Endothelial cell of umbilical vein (primary cell): Measurements from ENCODE around the gene LILRB3. TPM values are rescaled to one million over a fixed set of nuclear protein-coding genes. Genes with fewer than 3 reads are reported as not detected.

ENCODE experiments used
- BruUV-seq: library from RNA; stranded (reverse); fragments of 400-500 nt; replicated peaks from 2 replicates; lab custom pipeline; 2021; lab: Mats Ljungman, UMichigan
- CTCF ChIA-PET: fragments of 300-600, 350-600 bp; sonication (Branson Sonifier 250); formaldehyde crosslinking; loops from one replicate; lab custom pipeline; 2021; ENCODE audit warnings: antibody characterized with exemption, inconsistent platforms; lab: Charles Lee
- POLR2A ChIA-PET: fragments of 300-600, 350-600 bp; sonication (Branson Sonifier 250); formaldehyde crosslinking; loops from one replicate; lab custom pipeline; 2021; ENCODE audit warnings: antibody characterized with exemption, inconsistent platforms; lab: Charles Lee
- DNase-seq: peaks from one replicate; pipeline ENCODE4 v3.0.0-alpha.2; 2011; ENCODE audit warnings: low read depth, low spot score
- FAIRE-seq: peaks from 2 replicates; lab custom pipeline; 2011; peaks lifted over from hg19 to GRCh38; lab: Jason Lieb, UNC
- H2AFZ ChIP-seq: 2 replicates; pipeline ENCODE4 v1.6.0; 2012; ENCODE audit warnings: low read depth, low read length, control low read depth, inconsistent platforms
- H3K27ac ChIP-seq: 2 replicates; pipeline ENCODE4 v1.5.1; 2011; ENCODE audit warnings: low read depth, mild to moderate bottlenecking, control low read depth, low read length, moderate library complexity; ENCODE audit not compliant: insufficient read depth
- H3K27me3 ChIP-seq, 2 experiments: 2 replicates each; pipeline versions ENCODE4 v1.6.0 to v1.6.1; 2011; ENCODE audit warnings: low read length in 2 of 2, mixed read lengths in 1 of 2; ENCODE audit not compliant: control insufficient read depth in 2 of 2, insufficient read depth in 2 of 2
- H3K36me3 ChIP-seq, 2 experiments: 2 replicates in 1 of 2; 3 replicates in 1 of 2; pipeline ENCODE4 v1.5.1; 2011; ENCODE audit warnings: low read length in 2 of 2, mild to moderate bottlenecking in 1 of 2, moderate library complexity in 1 of 2; ENCODE audit not compliant: control insufficient read depth in 2 of 2, insufficient read depth in 2 of 2; ENCODE audit errors: extremely low read depth in 1 of 2
- H3K4me1 ChIP-seq: 3 replicates; pipeline ENCODE4 v1.5.1; 2011; ENCODE audit warnings: mild to moderate bottlenecking, low read length; ENCODE audit not compliant: control insufficient read depth, insufficient read depth; ENCODE audit errors: extremely low read depth
- H3K4me2 ChIP-seq: 2 replicates; pipeline ENCODE4 v1.6.1; 2011; ENCODE audit warnings: low read length, control low read depth, mixed read lengths; ENCODE audit not compliant: insufficient read depth
- H3K4me3 ChIP-seq, 3 experiments: fragments of 200-600 bp in 1 of 3; sonication (generic), shearing (Covaris generic) in 1 of 3; replicated peaks in 1 of 3; 2 replicates each; pipeline ENCODE4 v1.5.1; 2011 to 2016; ENCODE audit warnings: control low read depth in 3 of 3, low read length in 3 of 3, mild to moderate bottlenecking in 2 of 3, inconsistent platforms in 1 of 3, low read depth in 1 of 3, moderate library complexity in 1 of 3; ENCODE audit not compliant: insufficient read depth in 1 of 3
- H3K79me2 ChIP-seq: 2 replicates; pipeline ENCODE4 v1.6.0; 2012; ENCODE audit warnings: low read length, inconsistent platforms; ENCODE audit not compliant: control insufficient read depth, insufficient read depth
- H3K9ac ChIP-seq: replicated peaks from 2 replicates; pipeline ENCODE3; 2011; ENCODE audit warnings: low read length, control low read depth; ENCODE audit not compliant: insufficient read depth; ENCODE audit errors: extremely low read depth
- H3K9me1 ChIP-seq: replicated peaks from 3 replicates; pipeline ENCODE4 v1.6.0; 2011; ENCODE audit warnings: mild to moderate bottlenecking, low read length; ENCODE audit not compliant: control insufficient read depth, insufficient read depth; ENCODE audit errors: extremely low read depth
- H3K9me3 ChIP-seq: replicated peaks from 2 replicates; pipeline ENCODE4 v1.5.1; 2012; ENCODE audit warnings: low read length, inconsistent platforms; ENCODE audit not compliant: control insufficient read depth, insufficient read depth
- H4K20me1 ChIP-seq: replicated peaks from 2 replicates; pipeline ENCODE3; 2011; ENCODE audit warnings: mild to moderate bottlenecking, low read length; ENCODE audit not compliant: control insufficient read depth, insufficient read depth; ENCODE audit errors: extremely low read depth
- EZH2 ChIP-seq: IDR thresholded peaks from 2 replicates; pipeline ENCODE4 v1.6.1; 2012; ENCODE audit warnings: borderline replicate concordance, low read depth, mild to moderate bottlenecking, moderate library complexity, low read length, inconsistent platforms; ENCODE audit not compliant: severe bottlenecking
- FOS ChIP-seq: IDR thresholded peaks from 2 replicates; pipeline ENCODE4 v1.6.1; 2011; ENCODE audit warnings: mild to moderate bottlenecking, low read length, moderate library complexity, borderline replicate concordance; ENCODE audit not compliant: insufficient read depth
- GATA2 ChIP-seq: IDR thresholded peaks from 2 replicates; pipeline ENCODE4 v1.7.0; 2011; ENCODE audit warnings: low read depth, mild to moderate bottlenecking, moderate library complexity, mixed read lengths, low read length; ENCODE audit not compliant: insufficient read length, insufficient read depth
- JUN ChIP-seq: IDR thresholded peaks from 2 replicates; pipeline ENCODE4 v1.6.1; 2011; ENCODE audit warnings: borderline replicate concordance, low read depth; ENCODE audit not compliant: insufficient read length, insufficient read depth
- MAX ChIP-seq: IDR thresholded peaks from 2 replicates; pipeline ENCODE4 v1.6.1; 2011; ENCODE audit not compliant: insufficient read depth, insufficient read length
- MYC ChIP-seq: IDR thresholded peaks from one replicate; pipeline ENCODE4 v1.6.1; 2011; ENCODE audit warnings: mild to moderate bottlenecking, low read depth, low read length
- POLR2A ChIP-seq: IDR thresholded peaks from 2 replicates; pipeline ENCODE4 v1.6.1; 2012; ENCODE audit warnings: low read depth, mild to moderate bottlenecking, control low read depth, low read length
- POLR2AphosphoS5 ChIP-seq: IDR thresholded peaks from 2 replicates; pipeline ENCODE4 v1.6.1; 2012; ENCODE audit warnings: low read depth, mild to moderate bottlenecking, control low read depth, low read length, moderate library complexity; ENCODE audit not compliant: insufficient read depth
- dilution Hi-C: fragments of 300-500 bp; cut with MboI; formaldehyde crosslinking; loops from one replicate; pipeline ENCODE4 v1.15.0; 2019; ENCODE audit warnings: low sequenced_read_pairs; ENCODE audit not compliant: extremely low pct_ligation_motif_present
- intact Hi-C: fragments of 100-400 bp; cut with micrococcal nuclease; formaldehyde crosslinking; loops from one replicate; pipeline ENCODE4 v1.10.0; 2022
- polyA plus RNA-seq, 4 experiments: library from polyadenylated mRNA; depleted of rRNA in 3 of 4; stranded (reverse) in 3 of 4; unstranded in 1 of 4; fragments of >200 nt; gene quantifications; 2 replicates each; pipeline versions ENCODE4 v1.2.1 to v1.2.3, GENCODE V29; 2011 to 2012; ENCODE audit warnings: missing spikeins in 1 of 4
- total RNA-seq: library from RNA; stranded (reverse); gene quantifications from 2 replicates; pipeline ENCODE4 v1.2.3, GENCODE V29; 2021
- TF ChIP-seq, protein P1 (sequence below), 2 donors: IDR thresholded peaks; 1 replicate in 1 of 2; 2 replicates in 1 of 2; pipeline ENCODE4 v1.5.1; 2011; ENCODE audit warnings: low read length in 2 of 2, mild to moderate bottlenecking in 2 of 2, moderate library complexity in 2 of 2, control low read depth in 1 of 2, inconsistent platforms in 1 of 2, low read depth in 1 of 2; ENCODE audit not compliant: insufficient read depth in 1 of 2; ENCODE audit errors: extremely low read depth in 1 of 2

The LILRB3 gene
- total and polyA plus RNA-seq, 2 donors (not counting 3 experiments of a cell fraction or from before 2014, with no cell fraction given) = not detected

DNA sequence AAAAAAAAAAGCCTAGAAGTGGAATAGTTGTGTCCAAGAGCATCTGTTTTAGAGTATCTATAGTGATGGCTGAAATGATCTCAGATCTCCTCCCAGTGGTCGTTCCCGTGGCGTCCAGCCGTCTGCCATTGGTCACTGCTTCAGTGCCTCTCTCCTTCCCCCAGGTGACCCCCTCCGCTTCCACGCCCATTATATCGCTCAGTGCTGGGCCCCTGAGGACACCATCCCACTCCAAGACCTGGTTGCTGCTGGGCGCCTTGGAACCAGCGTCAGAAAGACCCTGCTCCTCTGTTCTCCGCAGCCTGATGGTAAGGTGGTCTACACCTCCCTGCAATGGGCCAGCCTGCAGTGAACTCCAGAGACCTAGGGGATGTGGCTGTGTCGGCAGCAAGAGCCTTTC lies 29.8 kb downstream of the LILRB3 start:
- no peaks in the 10 kb centered on the region for H3K9me1 ChIP-seq
- BruUV-seq = no TSS peak
- no peaks in the 10 kb centered on the region for H3K9me3 ChIP-seq
- POLR2A ChIA-PET = interaction anchor here (0.7 kb wide), 1 partner anchor 35 kb away, joined by 4 read pairs; no protein-coding TSS in a partner anchor
- no peak overlapping the region for H3K4me3 ChIP-seq
- no peak overlapping the region for H3K27ac ChIP-seq
- H3K79me2 ChIP-seq = peaks cover 21% of the 10 kb centered on the region
- peaks cover 10% of the 10 kb centered on the region for H3K4me1 ChIP-seq
- no peaks in the 10 kb centered on the region for H4K20me1 ChIP-seq
- peaks cover 1 to 3% of the 10 kb centered on the region in 2 experiments for H3K36me3 ChIP-seq
- CTCF ChIA-PET = interaction anchor here (1.1 to 2.7 kb wide), 2 partner anchors 28 to 73 kb away, joined by 3 to 11 read pairs; no protein-coding TSS in a partner anchor
- dilution Hi-C loops = no loop called here
- no peaks in the 10 kb centered on the region for H3K27me3 ChIP-seq
- no peak overlapping the region for H3K4me2 ChIP-seq
- intact Hi-C loops = no loop called here
- DNase-seq (no peak), FAIRE-seq (no peak)
- no peak overlapping the region for H2AFZ ChIP-seq
- no peak overlapping the region for H3K9ac ChIP-seq
- no peak for TF ChIP-seq POLR2A
- TF ChIP-seq MYC = no peak
- TF ChIP-seq JUN = no peak
- TF ChIP-seq POLR2AphosphoS5 = no peak
- TF ChIP-seq FOS = no peak
- no peak for TF ChIP-seq MAX
- TF ChIP-seq, protein P1, sequence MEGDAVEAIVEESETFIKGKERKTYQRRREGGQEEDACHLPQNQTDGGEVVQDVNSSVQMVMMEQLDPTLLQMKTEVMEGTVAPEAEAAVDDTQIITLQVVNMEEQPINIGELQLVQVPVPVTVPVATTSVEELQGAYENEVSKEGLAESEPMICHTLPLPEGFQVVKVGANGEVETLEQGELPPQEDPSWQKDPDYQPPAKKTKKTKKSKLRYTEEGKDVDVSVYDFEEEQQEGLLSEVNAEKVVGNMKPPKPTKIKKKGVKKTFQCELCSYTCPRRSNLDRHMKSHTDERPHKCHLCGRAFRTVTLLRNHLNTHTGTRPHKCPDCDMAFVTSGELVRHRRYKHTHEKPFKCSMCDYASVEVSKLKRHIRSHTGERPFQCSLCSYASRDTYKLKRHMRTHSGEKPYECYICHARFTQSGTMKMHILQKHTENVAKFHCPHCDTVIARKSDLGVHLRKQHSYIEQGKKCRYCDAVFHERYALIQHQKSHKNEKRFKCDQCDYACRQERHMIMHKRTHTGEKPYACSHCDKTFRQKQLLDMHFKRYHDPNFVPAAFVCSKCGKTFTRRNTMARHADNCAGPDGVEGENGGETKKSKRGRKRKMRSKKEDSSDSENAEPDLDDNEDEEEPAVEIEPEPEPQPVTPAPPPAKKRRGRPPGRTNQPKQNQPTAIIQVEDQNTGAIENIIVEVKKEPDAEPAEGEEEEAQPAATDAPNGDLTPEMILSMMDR (IDR thresholded peaks at IDR 0.05; ENCODE audit: extremely low read depth in 1 of 2, insufficient read depth in 1 of 2, low read depth in 1 of 2, low read length in 2 of 2) = no peak
- no peak for TF ChIP-seq EZH2
- no peak for TF ChIP-seq GATA2
